ENCODE measurements around the gene AFF1. TPM values are rescaled to one million over a fixed set of nuclear protein-coding genes. Genes with fewer than 3 reads are reported as not detected.

AFF1 gene
- total RNA-seq, 2 experiments from 2014 or later: 28.7 to 69.7 TPM

DNA sequence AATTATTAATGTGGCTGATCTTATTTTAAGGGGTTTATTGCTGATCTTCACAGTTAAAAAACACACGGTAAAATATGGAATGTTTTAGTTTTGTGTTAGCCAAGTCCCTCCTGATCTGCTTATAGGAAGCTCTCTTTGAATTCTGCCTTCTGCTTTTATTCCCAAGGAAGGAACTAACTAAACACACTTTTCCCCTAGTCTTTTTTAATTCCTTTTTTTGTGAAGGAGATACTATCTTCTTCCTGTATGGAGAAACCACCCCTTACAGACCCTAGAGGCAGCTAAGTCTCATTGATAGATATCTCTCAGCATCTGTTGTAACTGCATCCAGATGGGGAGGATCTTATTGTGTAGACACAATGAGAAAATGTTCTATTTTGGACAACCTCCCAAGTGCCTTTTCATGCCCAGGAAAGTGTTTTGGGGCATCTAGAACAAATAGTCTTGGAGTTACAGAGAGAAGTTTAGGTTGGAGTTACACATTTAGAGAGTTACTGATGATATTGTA, 64.4 kb downstream of the AFF1 start:
- Histone ChIP-seq H3K27ac (ENCODE audit: low read depth, low read length, poor library complexity, severe bottlenecking) (peak overlapping the region; percentile 96), H3K9me2 (ENCODE audit: insufficient read depth, low read length) (no peaks in the 10 kb centered on the region), H3K9me3 (ENCODE audit: low read length) (no peaks in the 10 kb centered on the region; the same call in 1 of the 2 replicates), H2AFZ (ENCODE audit: low read length) (no peak overlapping the region), H3K4me3 (ENCODE audit: low read depth, low read length, poor library complexity, severe bottlenecking) (peak overlapping the region; percentile 55), H3K36me3 (ENCODE audit: insufficient read depth, low read length) (0 out of 2 replicates have a peak, but pooled peaks cover 4% of the 10 kb centered on the region), H4K20me1 (ENCODE audit: insufficient read depth, low read length) (no peaks in the 10 kb centered on the region), H3K4me2 (ENCODE audit: low read length) (peak overlapping the region; percentile 80), H3K4me1 (ENCODE audit: insufficient read depth, low read length, poor library complexity, severe bottlenecking) (peaks cover 77% of the 10 kb centered on the region), H3K79me2 (ENCODE audit: insufficient read depth, low read depth, low read length) (peaks cover 57% of the 10 kb centered on the region; the same call in 1 of the 2 replicates)
- intact Hi-C loops (cut with micrococcal nuclease; ENCODE audit: unreplicated experiment): loop anchor here (2.0 kb wide), 1 partner anchor 64 kb away; the partner anchor contains the start of gene AFF1
- ChIA-PET POLR2A (interaction anchor here (0.8 to 4.0 kb wide), 9 partner anchors 8 to 62 kb away, joined by 3 to 39 read pairs (median 10); partner anchors contain the start of gene AFF1), CTCF (ENCODE audit: unreplicated experiment) (interaction anchor here (0.7 to 1.7 kb wide), 4 partner anchors 20 to 63 kb away, joined by 3 to 5 read pairs (median 4); no protein-coding TSS in a partner anchor)
- no TSS peak for BruUV-seq (replicated peaks)
- TF ChIP-seq, protein P1, sequence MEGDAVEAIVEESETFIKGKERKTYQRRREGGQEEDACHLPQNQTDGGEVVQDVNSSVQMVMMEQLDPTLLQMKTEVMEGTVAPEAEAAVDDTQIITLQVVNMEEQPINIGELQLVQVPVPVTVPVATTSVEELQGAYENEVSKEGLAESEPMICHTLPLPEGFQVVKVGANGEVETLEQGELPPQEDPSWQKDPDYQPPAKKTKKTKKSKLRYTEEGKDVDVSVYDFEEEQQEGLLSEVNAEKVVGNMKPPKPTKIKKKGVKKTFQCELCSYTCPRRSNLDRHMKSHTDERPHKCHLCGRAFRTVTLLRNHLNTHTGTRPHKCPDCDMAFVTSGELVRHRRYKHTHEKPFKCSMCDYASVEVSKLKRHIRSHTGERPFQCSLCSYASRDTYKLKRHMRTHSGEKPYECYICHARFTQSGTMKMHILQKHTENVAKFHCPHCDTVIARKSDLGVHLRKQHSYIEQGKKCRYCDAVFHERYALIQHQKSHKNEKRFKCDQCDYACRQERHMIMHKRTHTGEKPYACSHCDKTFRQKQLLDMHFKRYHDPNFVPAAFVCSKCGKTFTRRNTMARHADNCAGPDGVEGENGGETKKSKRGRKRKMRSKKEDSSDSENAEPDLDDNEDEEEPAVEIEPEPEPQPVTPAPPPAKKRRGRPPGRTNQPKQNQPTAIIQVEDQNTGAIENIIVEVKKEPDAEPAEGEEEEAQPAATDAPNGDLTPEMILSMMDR (conservative IDR thresholded peaks at IDR 0.05; ENCODE audit: low read length): no peak
- no peak for TF ChIP-seq EZH2phosphoT487 (IDR thresholded peaks at IDR 0.05; ENCODE audit: borderline replicate concordance, low read depth, low read length)
- DNase-seq (ENCODE audit: low spot score): no peak

DNA sequence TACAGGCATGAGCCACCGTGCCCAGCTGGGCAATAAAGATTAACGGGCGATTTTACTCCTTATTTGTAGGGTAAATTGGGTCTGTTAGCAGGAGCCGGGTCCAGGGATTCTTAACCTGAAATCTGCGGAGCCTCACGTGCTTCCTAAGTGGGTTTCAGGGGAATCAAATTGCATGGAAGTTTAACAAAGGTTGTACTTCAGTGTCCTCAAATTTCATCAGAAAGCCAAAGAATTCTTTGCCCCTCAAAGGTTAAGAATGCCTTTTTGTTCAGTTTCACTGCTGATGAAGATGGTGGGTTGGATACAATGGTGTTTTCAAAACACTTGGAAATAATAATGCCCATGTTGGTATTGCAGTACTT, 67.9 kb downstream of the AFF1 start:
- Histone ChIP-seq H3K9me3 (ENCODE audit: low read length) (no peaks in the 10 kb centered on the region), H3K79me2 (ENCODE audit: insufficient read depth, low read depth, low read length) (peaks cover 71% of the 10 kb centered on the region; the same call in 1 of the 2 replicates), H3K36me3 (ENCODE audit: insufficient read depth, low read length) (no peaks in the 10 kb centered on the region), H3K4me1 (ENCODE audit: insufficient read depth, low read length, poor library complexity, severe bottlenecking) (peaks cover 74% of the 10 kb centered on the region), H3K27ac (ENCODE audit: low read depth, low read length, poor library complexity, severe bottlenecking) (no peak overlapping the region), H4K20me1 (ENCODE audit: insufficient read depth, low read length) (peaks cover 10% of the 10 kb centered on the region; the same call in 1 of the 2 replicates), H3K4me2 (ENCODE audit: low read length) (no peak overlapping the region), H2AFZ (ENCODE audit: low read length) (no peak overlapping the region), H3K9me2 (ENCODE audit: insufficient read depth, low read length) (no peaks in the 10 kb centered on the region), H3K4me3 (ENCODE audit: low read depth, low read length, poor library complexity, severe bottlenecking) (no peak overlapping the region)
- no TSS peak for BruUV-seq (replicated peaks)
- POLR2A ChIA-PET: interaction anchor here (0.6 to 0.8 kb wide), 4 partner anchors 49 to 634 kb away, joined by 3 to 7 read pairs (median 6); partner anchors contain the start of gene AFF1
- TF ChIP-seq, protein P1 (conservative IDR thresholded peaks at IDR 0.05; ENCODE audit: low read length): no peak
- no peak for TF ChIP-seq EZH2phosphoT487 (IDR thresholded peaks at IDR 0.05; ENCODE audit: borderline replicate concordance, low read depth, low read length)
- no peak for DNase-seq (ENCODE audit: low spot score)
- CTCF ChIA-PET (ENCODE audit: unreplicated experiment): interaction anchor here (0.5 kb wide), 1 partner anchor 55 kb away, joined by 6 read pairs; no protein-coding TSS in a partner anchor
- intact Hi-C loops (cut with micrococcal nuclease; ENCODE audit: unreplicated experiment): loop anchor here (10.0 kb wide), 1 partner anchor 1282 kb away; the partner anchor contains the start of gene PPM1K

DNA sequence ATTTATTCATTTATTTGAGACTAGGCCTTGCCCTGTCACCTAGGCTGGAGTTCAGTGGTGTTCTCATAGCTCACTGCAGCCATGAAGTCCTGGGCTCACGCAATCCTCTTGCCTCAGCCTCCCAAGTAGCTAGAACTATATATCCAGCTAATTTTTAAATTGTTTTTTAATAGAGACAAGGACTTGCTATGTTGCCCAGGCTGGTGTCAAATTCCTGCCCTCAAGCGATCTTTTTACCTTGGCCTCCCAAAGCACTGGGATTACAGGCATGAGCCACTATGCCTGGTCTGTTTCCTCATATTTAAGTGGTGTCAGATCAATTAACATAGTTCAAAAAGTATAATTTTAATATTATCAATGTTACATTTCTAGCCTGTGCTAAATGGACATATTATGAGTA, 68.5 kb downstream of the AFF1 start:
- H4K20me1 ChIP-seq (ENCODE audit: insufficient read depth, low read length): peaks cover 16% of the 10 kb centered on the region; the same call in 1 of the 2 replicates
- TF ChIP-seq, protein P1 (conservative IDR thresholded peaks at IDR 0.05; ENCODE audit: low read length): no peak
- TF ChIP-seq EZH2phosphoT487 (IDR thresholded peaks at IDR 0.05; ENCODE audit: borderline replicate concordance, low read depth, low read length): no peak
- ChIA-PET POLR2A (no interaction called here), CTCF (ENCODE audit: unreplicated experiment) (interaction anchor here (0.5 kb wide), 1 partner anchor 55 kb away, joined by 6 read pairs; no protein-coding TSS in a partner anchor)
- intact Hi-C loops (cut with micrococcal nuclease; ENCODE audit: unreplicated experiment): loop anchor here (10.0 kb wide), 1 partner anchor 1282 kb away; the partner anchor contains the start of gene PPM1K
- peaks cover 77% of the 10 kb centered on the region; the same call in 1 of the 2 replicates for H3K79me2 ChIP-seq (ENCODE audit: insufficient read depth, low read depth, low read length)
- no peaks in the 10 kb centered on the region for H3K9me2 ChIP-seq (ENCODE audit: insufficient read depth, low read length)
- H3K4me3 ChIP-seq (ENCODE audit: low read depth, low read length, poor library complexity, severe bottlenecking): no peak overlapping the region
- H3K36me3 ChIP-seq (ENCODE audit: insufficient read depth, low read length): no peaks in the 10 kb centered on the region
- no peak overlapping the region for H2AFZ ChIP-seq (ENCODE audit: low read length)
- DNase-seq (ENCODE audit: low spot score): no peak
- no peak overlapping the region for H3K4me2 ChIP-seq (ENCODE audit: low read length)
- peaks cover 76% of the 10 kb centered on the region for H3K4me1 ChIP-seq (ENCODE audit: insufficient read depth, low read length, poor library complexity, severe bottlenecking)
- no TSS peak for BruUV-seq (replicated peaks)
- H3K9me3 ChIP-seq (ENCODE audit: low read length): no peaks in the 10 kb centered on the region
- no peak overlapping the region for H3K27ac ChIP-seq (ENCODE audit: low read depth, low read length, poor library complexity, severe bottlenecking)
